Measurements from ENCODE around the gene RNU5B-1. TPM values are rescaled to one million over a fixed set of nuclear protein-coding genes. Genes with fewer than 3 reads are reported as not detected.
A peak's percentile ranks its signal among the peaks of the same experiment; 100 is the strongest.

RNU5B-1 gene
- total and polyA plus RNA-seq, 9 of the 15 experiments (the other 6 are each of a cell fraction or from before 2014, with no cell fraction given) = 14.2 TPM; not detected in 8

DNA sequence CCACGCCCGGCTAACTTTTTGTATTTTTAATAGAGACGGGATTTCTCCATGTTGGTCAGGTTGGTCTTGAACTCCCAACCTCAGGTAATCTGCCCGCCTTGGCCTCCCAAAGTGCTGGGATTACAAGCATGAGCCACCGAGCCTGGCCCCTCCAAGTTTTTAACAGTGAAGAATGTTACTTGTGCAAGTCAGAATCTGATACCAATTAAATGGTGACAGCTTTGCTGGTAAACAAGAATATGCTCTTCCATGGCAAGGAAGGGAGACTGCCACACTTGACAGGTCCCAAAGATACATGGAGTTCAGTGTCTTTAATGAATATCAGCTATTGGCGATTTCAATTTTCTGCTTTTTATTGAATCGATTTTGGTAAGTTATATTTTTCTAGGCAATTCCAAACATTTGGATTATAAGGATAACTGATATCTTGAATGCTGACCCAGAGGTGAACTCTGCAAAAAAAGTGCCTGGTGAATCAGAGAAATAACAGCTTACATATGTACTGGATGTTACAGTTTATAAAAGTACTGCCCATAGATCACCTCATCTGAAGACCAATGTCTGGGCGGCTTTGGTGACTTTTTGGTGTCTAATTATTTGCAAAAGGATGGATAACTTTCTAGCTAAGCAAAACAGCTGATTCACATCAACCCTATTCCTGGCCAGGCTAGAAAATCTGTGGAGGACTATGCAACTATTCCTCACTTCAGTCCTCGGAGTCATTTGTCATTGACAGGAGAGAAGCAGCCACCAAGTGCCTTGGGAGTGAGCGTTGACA lies 19.0 kb upstream of the RNU5B-1 start:
- peak overlapping the region; percentile 55 to 97 for H3K9ac ChIP-seq (ENCODE audit: insufficient read depth in 1 of 2, low read depth in 2 of 2, low read length in 2 of 2)
- H3K27ac ChIP-seq (ENCODE audit: extremely low read depth, low read depth, low read length) = peak overlapping the region; percentile 68; the same call in 2 of the 3 replicates
- no peaks in the 10 kb centered on the region for H3K9me1 ChIP-seq (ENCODE audit: control insufficient read depth, insufficient read depth, low read length)
- H3K9me3 ChIP-seq (replicated peaks; ENCODE audit: control insufficient read depth, insufficient read depth, low read depth, low read length) = no peaks in the 10 kb centered on the region
- in situ Hi-C loops (cut with MboI) = no loop called here
- WGBS (ENCODE audit: insufficient coverage, low coverage, missing lambda C conversion rate) = 51% methylated on average over 7 of the region's 10 CpGs
- FAIRE-seq = peak; percentile 61
- peaks cover 10 to 17% of the 10 kb centered on the region in 2 experiments; a peak in 4 of 5 replicates for H3K4me1 ChIP-seq (replicated peaks in 1 of 2; ENCODE audit: control insufficient read depth in 2 of 2, insufficient read depth in 2 of 2, low read length in 2 of 2)
- TSS peak; percentile 46 for BruUV-seq (replicated peaks)
- H3K36me3 ChIP-seq (ENCODE audit: control insufficient read depth, insufficient read depth, low read length) = no peaks in the 10 kb centered on the region
- peak overlapping the region; percentile 95 for H2AFZ ChIP-seq (ENCODE audit: low read depth, low read length)
- H3K79me2 ChIP-seq (ENCODE audit: control insufficient read depth, insufficient read depth, low read length) = peaks cover 4% of the 10 kb centered on the region; the same call in 1 of the 3 replicates
- H3K4me2 ChIP-seq (ENCODE audit: insufficient read depth, low read length) = peak overlapping the region; percentile 85
- no peak for ATAC-seq
- no peak for TF ChIP-seq MED1 (CRISPR knock-in tag; IDR thresholded peaks at IDR 0.05; ENCODE audit: borderline replicate concordance)
- TF ChIP-seq ZNF696 (CRISPR knock-in tag; conservative IDR thresholded peaks at IDR 0.05) = no peak
- TF ChIP-seq, protein P1, sequence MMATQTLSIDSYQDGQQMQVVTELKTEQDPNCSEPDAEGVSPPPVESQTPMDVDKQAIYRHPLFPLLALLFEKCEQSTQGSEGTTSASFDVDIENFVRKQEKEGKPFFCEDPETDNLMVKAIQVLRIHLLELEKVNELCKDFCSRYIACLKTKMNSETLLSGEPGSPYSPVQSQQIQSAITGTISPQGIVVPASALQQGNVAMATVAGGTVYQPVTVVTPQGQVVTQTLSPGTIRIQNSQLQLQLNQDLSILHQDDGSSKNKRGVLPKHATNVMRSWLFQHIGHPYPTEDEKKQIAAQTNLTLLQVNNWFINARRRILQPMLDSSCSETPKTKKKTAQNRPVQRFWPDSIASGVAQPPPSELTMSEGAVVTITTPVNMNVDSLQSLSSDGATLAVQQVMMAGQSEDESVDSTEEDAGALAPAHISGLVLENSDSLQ (IDR thresholded peaks at IDR 0.05) = 0 out of 2 replicates have a peak, but pooled peaks have one; percentile 25
- no peak for TF ChIP-seq HLTF (IDR thresholded peaks at IDR 0.05)
- no peak for TF ChIP-seq NFATC3 (IDR thresholded peaks at IDR 0.05)
- TF ChIP-seq DACH1 (IDR thresholded peaks at IDR 0.05; ENCODE audit: partially characterized antibody) = peak; percentile 59
- peak; percentile 44 for TF ChIP-seq MEIS2 (IDR thresholded peaks at IDR 0.05; ENCODE audit: partially characterized antibody)
- TF ChIP-seq, protein P2, sequence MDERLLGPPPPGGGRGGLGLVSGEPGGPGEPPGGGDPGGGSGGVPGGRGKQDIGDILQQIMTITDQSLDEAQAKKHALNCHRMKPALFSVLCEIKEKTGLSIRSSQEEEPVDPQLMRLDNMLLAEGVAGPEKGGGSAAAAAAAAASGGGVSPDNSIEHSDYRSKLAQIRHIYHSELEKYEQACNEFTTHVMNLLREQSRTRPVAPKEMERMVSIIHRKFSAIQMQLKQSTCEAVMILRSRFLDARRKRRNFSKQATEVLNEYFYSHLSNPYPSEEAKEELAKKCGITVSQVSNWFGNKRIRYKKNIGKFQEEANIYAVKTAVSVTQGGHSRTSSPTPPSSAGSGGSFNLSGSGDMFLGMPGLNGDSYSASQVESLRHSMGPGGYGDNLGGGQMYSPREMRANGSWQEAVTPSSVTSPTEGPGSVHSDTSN (CRISPR knock-in tag; IDR thresholded peaks at IDR 0.05; ENCODE audit: low read depth) = no peak
- TF ChIP-seq, protein P2 (tag; conservative IDR thresholded peaks at IDR 0.05; ENCODE audit: low read depth) = peak; percentile 57
- CTCF ChIA-PET (ENCODE audit: low intra/inter-chr PET ratio) = no interaction called here
- H4K20me1 ChIP-seq (replicated peaks; ENCODE audit: control insufficient read depth, insufficient read depth, low read length) = no peaks in the 10 kb centered on the region
- DNase-seq (ENCODE audit: extremely low read depth in 1 of 4, low spot score in 3 of 4) = peak in 1 of 4 experiments; percentile 3
- no peaks in the 10 kb centered on the region for H3K27me3 ChIP-seq (ENCODE audit: control insufficient read depth in 2 of 2, insufficient read depth in 2 of 2, low read length in 2 of 2)
- H3K4me3 ChIP-seq = peak overlapping the region; percentile 53
- intact Hi-C loops (cut with micrococcal nuclease) = no loop called here
- POLR2A ChIA-PET = interaction anchor here (0.6 to 8.4 kb wide), 11 partner anchors 8 to 392 kb away, joined by 3 to 91 read pairs (median 5); partner anchors contain the start of genes CLPX, RNU5A-1 and RNU5B-1

All from K562 (cell line).